Nephron progenitor cell (in vitro differentiated cells): ENCODE data around the gene MYO9A.

ENCODE experiments used
- DNase-seq: peaks from one replicate; pipeline ENCODE4 v3.0.0; 2021
- H3K27ac Mint-ChIP-seq: 2 replicates; pipeline ENCODE4 v1.8.0; 2021; ENCODE audit warnings: mild to moderate bottlenecking, moderate library complexity, mixed read lengths
- H3K27me3 Mint-ChIP-seq: 2 replicates; pipeline ENCODE4 v1.8.0; 2021; ENCODE audit warnings: mild to moderate bottlenecking, low read depth, mixed read lengths; ENCODE audit not compliant: poor library complexity
- H3K36me3 Mint-ChIP-seq: 2 replicates; pipeline ENCODE4 v1.8.0; 2021; ENCODE audit warnings: low read depth, mixed read lengths
- H3K4me1 Mint-ChIP-seq: 2 replicates; pipeline ENCODE4 v1.8.0; 2021; ENCODE audit warnings: mixed read lengths
- H3K4me3 Mint-ChIP-seq: 2 replicates; pipeline ENCODE4 v1.8.0; 2021; ENCODE audit warnings: mild to moderate bottlenecking, moderate library complexity, mixed read lengths
- H3K9me3 Mint-ChIP-seq: 2 replicates; pipeline ENCODE4 v1.8.0; 2021; ENCODE audit warnings: mild to moderate bottlenecking, moderate library complexity, mixed read lengths
- CTCF ChIP-seq: fragments of 200-600 bp; sonication (generic); IDR thresholded peaks from 2 replicates; pipeline ENCODE4 v1.5.0; 2021; ENCODE audit warnings: antibody characterized with exemption

Gene MYO9A

GRCh38 chr15:72042054-72042453 lies 75.9 kb downstream of the MYO9A start:
- no peak for TF ChIP-seq CTCF
- DNase-seq = no peak
- Mint-ChIP-seq H3K4me3 (no peak overlapping the region), H3K4me1 (no peaks in the 10 kb centered on the region), H3K27ac (no peak overlapping the region), H3K9me3 (peaks cover 17% of the 10 kb centered on the region), H3K36me3 (peaks cover 64% of the 10 kb centered on the region), H3K27me3 (peaks cover 4% of the 10 kb centered on the region)

- Mint-ChIP-seq H3K4me1 (no peaks in the 10 kb centered on the region), H3K9me3 (peaks cover 24% of the 10 kb centered on the region), H3K36me3 (peaks cover 56% of the 10 kb centered on the region), H3K27ac (no peak overlapping the region), H3K4me3 (no peak overlapping the region), H3K27me3 (peaks cover 4% of the 10 kb centered on the region)
- no peak for TF ChIP-seq CTCF
- no peak for DNase-seq
Observed at GRCh38 chr15:72037321-72037720, 80.6 kb downstream of the MYO9A start.

- DNase-seq = no peak
- TF ChIP-seq CTCF = no peak
- Mint-ChIP-seq H3K27me3 (peaks cover 4% of the 10 kb centered on the region), H3K27ac (no peak overlapping the region), H3K36me3 (peaks cover 43% of the 10 kb centered on the region), H3K9me3 (peaks cover 24% of the 10 kb centered on the region), H3K4me3 (no peak overlapping the region), H3K4me1 (no peaks in the 10 kb centered on the region)
Observed at GRCh38 chr15:72034859-72035650, 82.9 kb downstream of the MYO9A start.

- Mint-ChIP-seq H3K27ac (no peak overlapping the region), H3K9me3 (peaks cover 24% of the 10 kb centered on the region), H3K36me3 (peaks cover 39% of the 10 kb centered on the region), H3K4me3 (no peak overlapping the region), H3K27me3 (peaks cover 4% of the 10 kb centered on the region), H3K4me1 (no peaks in the 10 kb centered on the region)
- no peak for TF ChIP-seq CTCF
- no peak for DNase-seq
Observed at GRCh38 chr15:72034351-72034750, 83.6 kb downstream of the MYO9A start.

- Mint-ChIP-seq H3K4me1 (no peaks in the 10 kb centered on the region), H3K4me3 (no peak overlapping the region), H3K27ac (no peak overlapping the region), H3K27me3 (peaks cover 4% of the 10 kb centered on the region), H3K9me3 (peaks cover 24% of the 10 kb centered on the region), H3K36me3 (peaks cover 36% of the 10 kb centered on the region)
- no peak for DNase-seq
- TF ChIP-seq CTCF = no peak
Observed at GRCh38 chr15:72033711-72034110, 84.2 kb downstream of the MYO9A start.

GRCh38 chr15:72033285-72033684 lies 84.7 kb downstream of the MYO9A start:
- Mint-ChIP-seq H3K36me3 (peaks cover 31% of the 10 kb centered on the region), H3K9me3 (peaks cover 20% of the 10 kb centered on the region), H3K4me3 (no peak overlapping the region), H3K4me1 (no peaks in the 10 kb centered on the region), H3K27ac (no peak overlapping the region), H3K27me3 (peaks cover 4% of the 10 kb centered on the region)
- no peak for TF ChIP-seq CTCF
- no peak for DNase-seq
